HG02973 (cell line): Measurements from ENCODE around the gene GRB10.

Source experiments
- ATAC-seq: cut with Tn5 transposase; IDR thresholded peaks from one replicate; pipeline ENCODE4 v1.9.1; 2021; ENCODE audit warnings: moderate library complexity; ENCODE audit not compliant: unreplicated experiment

GRB10 gene

GRCh38 chr7:50674896-50675835, 107.5 kb downstream of the GRB10 start:
- ATAC-seq, result no peak

GRCh38 chr7:50674299-50674698, 108.4 kb downstream of the GRB10 start:
- ATAC-seq, result no peak

- ATAC-seq, result no peak
Observed at GRCh38 chr7:50673096-50673495, 109.6 kb downstream of the GRB10 start.

GRCh38 chr7:50672045-50672444, 110.7 kb downstream of the GRB10 start:
- ATAC-seq, result no peak

GRCh38 chr7:50671386-50671785, 111.3 kb downstream of the GRB10 start:
- no peak for ATAC-seq

GRCh38 chr7:50669890-50670289, 112.8 kb downstream of the GRB10 start:
- no peak for ATAC-seq

GRCh38 chr7:50667789-50668226, 114.9 kb downstream of the GRB10 start:
- no peak for ATAC-seq

- ATAC-seq, result no peak
Observed at GRCh38 chr7:50667338-50667737, 115.4 kb downstream of the GRB10 start.

GRCh38 chr7:50666124-50666496, 116.6 kb downstream of the GRB10 start:
- no peak for ATAC-seq

GRCh38 chr7:50665403-50666123, 117.1 kb downstream of the GRB10 start:
- ATAC-seq, result no peak

GRCh38 chr7:50664937-50665336, 117.8 kb downstream of the GRB10 start:
- ATAC-seq, result peak; percentile 19

- peak; percentile 75 for ATAC-seq
Observed at GRCh38 chr7:50664461-50664922, 118.2 kb downstream of the GRB10 start.

- no peak for ATAC-seq
Observed at GRCh38 chr7:50663396-50664102, 119.1 kb downstream of the GRB10 start.

- no peak for ATAC-seq
Observed at GRCh38 chr7:50662996-50663395, 119.7 kb downstream of the GRB10 start.

GRCh38 chr7:50662041-50662694, 120.5 kb downstream of the GRB10 start:
- no peak for ATAC-seq

GRCh38 chr7:50661345-50662040, 121.2 kb downstream of the GRB10 start:
- ATAC-seq, result peak; percentile 54

- ATAC-seq, result no peak
Observed at GRCh38 chr7:50660830-50661175, 121.9 kb downstream of the GRB10 start.

- no peak for ATAC-seq
Observed at GRCh38 chr7:50660040-50660829, 122.5 kb downstream of the GRB10 start.

GRCh38 chr7:50659329-50659965, 123.2 kb downstream of the GRB10 start:
- no peak for ATAC-seq
